Islet precursor cell (in vitro differentiated cells): Measurements from ENCODE around the gene TRPV4.

Source experiments
- DNase-seq: peaks from one replicate; pipeline ENCODE4 v3.0.0-alpha.2; 2018

Gene TRPV4

GRCh38 chr12:109738878-109739665 lies 94.1 kb downstream of the TRPV4 start:
- peak; percentile 48 for DNase-seq

- DNase-seq = peak; percentile 54
Observed at GRCh38 chr12:109738209-109738608, 95.0 kb downstream of the TRPV4 start.

GRCh38 chr12:109737631-109738030 lies 95.6 kb downstream of the TRPV4 start:
- DNase-seq = peak; percentile 33

GRCh38 chr12:109737126-109737525 lies 96.1 kb downstream of the TRPV4 start:
- peak; percentile 40 for DNase-seq

GRCh38 chr12:109736552-109737108 lies 96.6 kb downstream of the TRPV4 start:
- peak; percentile 96 for DNase-seq

- peak; percentile 59 for DNase-seq
Observed at GRCh38 chr12:109735825-109736551, 97.2 kb downstream of the TRPV4 start.

- peak; percentile 58 for DNase-seq
Observed at GRCh38 chr12:109735051-109735521, 98.1 kb downstream of the TRPV4 start.

- DNase-seq = peak; percentile 81
Observed at GRCh38 chr12:109734219-109735000, 98.8 kb downstream of the TRPV4 start.
